ENCODE results near the gene VTI1A. TPM values are rescaled to one million over a fixed set of nuclear protein-coding genes. Genes with fewer than 3 reads are reported as not detected.

VTI1A gene
- total and polyA plus RNA-seq, 2 of the 13 experiments (the other 11 are each of a cell fraction or from before 2014, with no cell fraction given): 11.7 to 32.7 TPM

DNA sequence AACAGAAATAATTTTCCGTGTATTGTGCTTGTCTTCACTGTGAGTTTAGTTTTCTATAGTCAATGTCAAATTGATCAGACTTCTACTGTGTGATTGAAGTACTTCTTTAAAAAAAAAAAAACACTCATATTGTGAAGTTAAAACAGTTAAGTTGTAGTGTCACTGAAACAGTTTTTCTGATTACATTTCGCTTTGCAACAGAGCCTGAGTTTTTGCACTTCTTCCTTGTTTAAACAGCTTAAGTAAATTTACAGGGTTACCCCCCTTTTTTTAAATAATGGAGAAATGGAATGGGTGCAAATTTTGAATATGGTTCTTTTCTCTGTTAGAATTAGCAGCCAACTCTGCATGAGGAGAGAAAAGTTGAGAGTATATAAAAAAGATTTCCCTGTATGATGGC, 117.3 kb downstream of the VTI1A start (continued):
- TF ChIP-seq, protein P1, sequence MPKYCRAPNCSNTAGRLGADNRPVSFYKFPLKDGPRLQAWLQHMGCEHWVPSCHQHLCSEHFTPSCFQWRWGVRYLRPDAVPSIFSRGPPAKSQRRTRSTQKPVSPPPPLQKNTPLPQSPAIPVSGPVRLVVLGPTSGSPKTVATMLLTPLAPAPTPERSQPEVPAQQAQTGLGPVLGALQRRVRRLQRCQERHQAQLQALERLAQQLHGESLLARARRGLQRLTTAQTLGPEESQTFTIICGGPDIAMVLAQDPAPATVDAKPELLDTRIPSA (CRISPR knock-in tag; IDR thresholded peaks at IDR 0.05; ENCODE audit: borderline replicate concordance): no peak
- no peak for TF ChIP-seq ZNF256 (CRISPR knock-in tag; conservative IDR thresholded peaks at IDR 0.05)
- no peak for TF ChIP-seq SIN3B (IDR thresholded peaks at IDR 0.05; ENCODE audit: low read length)
- TF ChIP-seq, protein P2, sequence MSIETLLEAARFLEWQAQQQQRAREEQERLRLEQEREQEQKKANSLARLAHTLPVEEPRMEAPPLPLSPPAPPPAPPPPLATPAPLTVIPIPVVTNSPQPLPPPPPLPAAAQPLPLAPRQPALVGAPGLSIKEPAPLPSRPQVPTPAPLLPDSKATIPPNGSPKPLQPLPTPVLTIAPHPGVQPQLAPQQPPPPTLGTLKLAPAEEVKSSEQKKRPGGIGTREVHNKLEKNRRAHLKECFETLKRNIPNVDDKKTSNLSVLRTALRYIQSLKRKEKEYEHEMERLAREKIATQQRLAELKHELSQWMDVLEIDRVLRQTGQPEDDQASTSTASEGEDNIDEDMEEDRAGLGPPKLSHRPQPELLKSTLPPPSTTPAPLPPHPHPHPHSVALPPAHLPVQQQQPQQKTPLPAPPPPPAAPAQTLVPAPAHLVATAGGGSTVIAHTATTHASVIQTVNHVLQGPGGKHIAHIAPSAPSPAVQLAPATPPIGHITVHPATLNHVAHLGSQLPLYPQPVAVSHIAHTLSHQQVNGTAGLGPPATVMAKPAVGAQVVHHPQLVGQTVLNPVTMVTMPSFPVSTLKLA (IDR thresholded peaks at IDR 0.05): no peak
- TF ChIP-seq, protein P3, sequence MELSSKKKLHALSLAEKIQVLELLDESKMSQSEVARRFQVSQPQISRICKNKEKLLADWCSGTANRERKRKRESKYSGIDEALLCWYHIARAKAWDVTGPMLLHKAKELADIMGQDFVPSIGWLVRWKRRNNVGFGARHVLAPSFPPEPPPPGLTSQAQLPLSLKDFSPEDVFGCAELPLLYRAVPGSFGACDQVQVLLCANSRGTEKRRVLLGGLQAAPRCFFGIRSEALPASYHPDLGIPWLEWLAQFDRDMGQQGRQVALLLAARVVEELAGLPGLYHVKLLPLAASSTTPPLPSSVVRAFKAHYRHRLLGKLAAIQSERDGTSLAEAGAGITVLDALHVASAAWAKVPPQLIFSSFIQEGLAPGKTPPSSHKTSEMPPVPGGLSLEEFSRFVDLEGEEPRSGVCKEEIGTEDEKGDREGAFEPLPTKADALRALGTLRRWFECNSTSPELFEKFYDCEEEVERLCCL (CRISPR knock-in tag; IDR thresholded peaks at IDR 0.05; ENCODE audit: borderline replicate concordance): no peak
- no peak for TF ChIP-seq PTBP1 (IDR thresholded peaks at IDR 0.05; ENCODE audit: low read depth, low read length, poor library complexity, severe bottlenecking)
- TF ChIP-seq, protein P4, sequence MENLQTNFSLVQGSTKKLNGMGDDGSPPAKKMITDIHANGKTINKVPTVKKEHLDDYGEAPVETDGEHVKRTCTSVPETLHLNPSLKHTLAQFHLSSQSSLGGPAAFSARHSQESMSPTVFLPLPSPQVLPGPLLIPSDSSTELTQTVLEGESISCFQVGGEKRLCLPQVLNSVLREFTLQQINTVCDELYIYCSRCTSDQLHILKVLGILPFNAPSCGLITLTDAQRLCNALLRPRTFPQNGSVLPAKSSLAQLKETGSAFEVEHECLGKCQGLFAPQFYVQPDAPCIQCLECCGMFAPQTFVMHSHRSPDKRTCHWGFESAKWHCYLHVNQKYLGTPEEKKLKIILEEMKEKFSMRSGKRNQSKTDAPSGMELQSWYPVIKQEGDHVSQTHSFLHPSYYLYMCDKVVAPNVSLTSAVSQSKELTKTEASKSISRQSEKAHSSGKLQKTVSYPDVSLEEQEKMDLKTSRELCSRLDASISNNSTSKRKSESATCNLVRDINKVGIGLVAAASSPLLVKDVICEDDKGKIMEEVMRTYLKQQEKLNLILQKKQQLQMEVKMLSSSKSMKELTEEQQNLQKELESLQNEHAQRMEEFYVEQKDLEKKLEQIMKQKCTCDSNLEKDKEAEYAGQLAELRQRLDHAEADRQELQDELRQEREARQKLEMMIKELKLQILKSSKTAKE (CRISPR knock-in tag; IDR thresholded peaks at IDR 0.05; ENCODE audit: borderline replicate concordance): no peak
- no peak for TF ChIP-seq ZNF44 (CRISPR knock-in tag; IDR thresholded peaks at IDR 0.05)
- no peak for TF ChIP-seq ZNF205 (CRISPR knock-in tag; IDR thresholded peaks at IDR 0.05)
- TF ChIP-seq ZNF232 (CRISPR knock-in tag; IDR thresholded peaks at IDR 0.05; ENCODE audit: borderline replicate concordance): no peak
- TF ChIP-seq RAD21 (CRISPR knock-in tag; IDR thresholded peaks at IDR 0.05): no peak
- TF ChIP-seq, protein P5, sequence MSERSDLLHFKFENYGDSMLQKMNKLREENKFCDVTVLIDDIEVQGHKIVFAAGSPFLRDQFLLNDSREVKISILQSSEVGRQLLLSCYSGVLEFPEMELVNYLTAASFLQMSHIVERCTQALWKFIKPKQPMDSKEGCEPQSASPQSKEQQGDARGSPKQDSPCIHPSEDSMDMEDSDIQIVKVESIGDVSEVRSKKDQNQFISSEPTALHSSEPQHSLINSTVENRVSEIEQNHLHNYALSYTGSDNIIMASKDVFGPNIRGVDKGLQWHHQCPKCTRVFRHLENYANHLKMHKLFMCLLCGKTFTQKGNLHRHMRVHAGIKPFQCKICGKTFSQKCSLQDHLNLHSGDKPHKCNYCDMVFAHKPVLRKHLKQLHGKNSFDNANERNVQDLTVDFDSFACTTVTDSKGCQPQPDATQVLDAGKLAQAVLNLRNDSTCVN (CRISPR knock-in tag; IDR thresholded peaks at IDR 0.05; ENCODE audit: borderline replicate concordance): no peak
- TF ChIP-seq ZNF747 (CRISPR knock-in tag; IDR thresholded peaks at IDR 0.05; ENCODE audit: borderline replicate concordance): no peak
- TF ChIP-seq ZNF772 (CRISPR knock-in tag; IDR thresholded peaks at IDR 0.05): no peak
- no peak for TF ChIP-seq MAZ (IDR thresholded peaks at IDR 0.05; ENCODE audit: borderline replicate concordance, low read depth, low read length)
- TF ChIP-seq MAZ (CRISPR knock-in tag; IDR thresholded peaks at IDR 0.05; ENCODE audit: low read depth): no peak
- no peak for TF ChIP-seq ZNF816 (CRISPR knock-in tag; IDR thresholded peaks at IDR 0.05; ENCODE audit: borderline replicate concordance)
- TF ChIP-seq, protein P6, sequence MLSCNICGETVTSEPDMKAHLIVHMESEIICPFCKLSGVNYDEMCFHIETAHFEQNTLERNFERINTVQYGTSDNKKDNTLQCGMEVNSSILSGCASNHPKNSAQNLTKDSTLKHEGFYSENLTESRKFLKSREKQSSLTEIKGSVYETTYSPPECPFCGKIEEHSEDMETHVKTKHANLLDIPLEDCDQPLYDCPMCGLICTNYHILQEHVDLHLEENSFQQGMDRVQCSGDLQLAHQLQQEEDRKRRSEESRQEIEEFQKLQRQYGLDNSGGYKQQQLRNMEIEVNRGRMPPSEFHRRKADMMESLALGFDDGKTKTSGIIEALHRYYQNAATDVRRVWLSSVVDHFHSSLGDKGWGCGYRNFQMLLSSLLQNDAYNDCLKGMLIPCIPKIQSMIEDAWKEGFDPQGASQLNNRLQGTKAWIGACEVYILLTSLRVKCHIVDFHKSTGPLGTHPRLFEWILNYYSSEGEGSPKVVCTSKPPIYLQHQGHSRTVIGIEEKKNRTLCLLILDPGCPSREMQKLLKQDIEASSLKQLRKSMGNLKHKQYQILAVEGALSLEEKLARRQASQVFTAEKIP (CRISPR knock-in tag; IDR thresholded peaks at IDR 0.05; ENCODE audit: borderline replicate concordance): no peak

All from HepG2 (cell line).